KOPT-K1 (cell line): ENCODE measurements around the gene SLC38A10.

Experiments used
- H3K27ac ChIP-seq: fragments of 200-600 bp; sonication (generic); 2 replicates; pipeline ENCODE4 v1.5.1; 2016; ENCODE audit warnings: antibody characterized with exemption, mild to moderate bottlenecking, low read depth, low read length; ENCODE audit not compliant: poor library complexity, severe bottlenecking
- H3K36me3 ChIP-seq: fragments of 200-600 bp; sonication (generic); 2 replicates; pipeline ENCODE4 v1.5.1; 2017; ENCODE audit warnings: antibody characterized with exemption, mild to moderate bottlenecking, low read length, moderate library complexity; ENCODE audit not compliant: insufficient read depth
- H3K9me3 ChIP-seq: fragments of 200-600 bp; sonication (generic); 2 replicates; pipeline ENCODE4 v1.5.1; 2017; ENCODE audit warnings: antibody characterized with exemption, low read length, mild to moderate bottlenecking; ENCODE audit not compliant: insufficient read depth, poor library complexity, severe bottlenecking

SLC38A10 gene

DNA sequence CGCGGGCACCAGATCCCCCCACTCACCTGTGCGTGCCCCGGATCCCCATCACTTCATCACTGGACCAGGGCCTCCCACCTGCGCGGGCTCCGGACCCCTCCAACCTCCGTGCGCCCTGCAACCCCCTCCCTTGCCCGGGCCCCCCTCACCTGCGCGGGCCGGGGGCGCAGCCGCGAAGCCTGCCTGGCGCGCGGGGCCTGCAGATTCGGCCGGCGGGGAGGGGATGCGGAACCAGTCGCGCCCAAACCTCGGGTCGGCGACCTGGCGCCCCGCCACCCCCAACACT is 72.5 kb downstream of the SLC38A10 start:
- Histone ChIP-seq H3K27ac (peak overlapping the region; percentile 47), H3K36me3 (peaks cover 25% of the 10 kb centered on the region), H3K9me3 (no peaks in the 10 kb centered on the region)

DNA sequence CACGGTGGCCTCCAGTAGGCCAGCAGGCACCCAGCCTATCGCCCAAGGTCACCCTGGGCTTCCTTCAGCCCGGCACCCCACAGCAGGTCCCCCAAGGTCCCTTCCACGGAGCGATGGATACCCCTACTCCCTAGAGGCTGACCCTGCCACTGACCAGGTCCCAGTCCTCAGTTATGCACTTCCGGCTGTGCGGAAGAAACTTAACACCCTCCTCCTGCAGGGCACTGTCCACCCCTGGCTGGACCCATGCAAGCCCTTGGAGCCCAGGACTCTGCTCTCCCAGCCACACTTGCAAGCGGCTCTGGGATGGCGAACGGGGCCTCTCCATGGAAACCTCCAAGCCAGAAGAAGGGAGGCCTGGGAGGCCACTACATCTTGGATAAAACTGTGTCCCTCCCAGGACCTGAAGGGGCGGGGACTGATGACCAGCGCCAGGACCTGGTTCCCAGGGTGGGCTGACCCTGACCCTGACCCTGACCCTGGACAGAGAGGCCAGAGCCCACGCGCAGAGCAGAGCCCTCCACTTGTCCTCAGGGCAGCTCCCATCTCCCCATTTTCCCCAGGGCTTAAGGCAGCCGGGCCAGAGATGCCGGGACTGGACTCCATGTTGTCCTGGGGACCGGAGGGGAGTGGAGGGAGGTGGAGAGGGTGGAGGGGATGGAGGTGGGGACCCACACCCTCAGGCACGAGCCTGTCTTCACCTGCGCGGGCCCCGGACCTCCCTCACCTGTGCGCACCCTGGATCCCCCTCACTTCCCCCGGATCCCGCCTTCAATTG is 73.1 kb downstream of the SLC38A10 start:
- H3K27ac ChIP-seq, result peak overlapping the region; percentile 47
- H3K9me3 ChIP-seq, result no peaks in the 10 kb centered on the region
- H3K36me3 ChIP-seq, result peaks cover 31% of the 10 kb centered on the region

GRCh38 chr17:81221371-81221841 is 73.7 kb downstream of the SLC38A10 start:
- Histone ChIP-seq H3K9me3 (no peaks in the 10 kb centered on the region), H3K27ac (no peak overlapping the region), H3K36me3 (peaks cover 37% of the 10 kb centered on the region)

DNA sequence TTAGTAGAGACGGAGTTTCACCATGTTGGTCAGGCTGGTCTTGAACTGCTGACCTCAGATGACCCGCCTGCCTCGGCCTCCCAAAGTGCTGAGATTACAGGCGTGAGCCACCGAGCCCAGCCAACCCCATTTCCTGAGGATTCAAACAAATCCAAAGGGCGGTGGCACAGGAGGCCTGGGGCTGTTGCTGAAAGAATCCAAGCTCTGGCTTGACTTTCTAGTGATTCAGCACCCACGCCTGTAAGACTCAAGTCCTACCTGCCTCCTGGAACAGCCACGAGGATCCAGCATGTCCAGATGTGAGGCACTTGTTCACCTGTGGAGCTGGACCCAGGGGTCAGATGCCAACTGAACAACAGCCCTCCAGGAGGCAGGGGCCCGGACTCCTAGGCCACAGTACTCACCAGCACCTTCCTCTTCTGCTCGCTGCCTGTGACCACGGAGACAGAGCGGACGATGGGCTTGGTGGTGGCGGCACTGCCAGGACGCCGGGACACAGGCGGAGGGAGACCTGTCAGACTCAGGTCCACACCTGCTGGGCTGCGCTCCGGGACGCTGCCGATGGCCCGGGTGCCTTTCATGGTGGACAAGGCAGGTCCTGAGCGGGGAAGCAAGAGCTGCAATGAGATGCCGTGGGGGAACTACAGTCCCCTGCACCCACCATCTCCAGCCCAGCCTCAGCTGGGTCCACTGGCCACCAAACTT is 75.5 kb downstream of the SLC38A10 start:
- no peak overlapping the region for H3K27ac ChIP-seq

GRCh38 chr17:81218991-81219390 is 76.1 kb downstream of the SLC38A10 start:
- Histone ChIP-seq H3K36me3 (peaks cover 39% of the 10 kb centered on the region), H3K9me3 (no peaks in the 10 kb centered on the region), H3K27ac (no peak overlapping the region)

More for the DNA sequence above, 75.5 kb downstream of the SLC38A10 start:
- Histone ChIP-seq H3K36me3 (peaks cover 39% of the 10 kb centered on the region), H3K9me3 (no peaks in the 10 kb centered on the region)

DNA sequence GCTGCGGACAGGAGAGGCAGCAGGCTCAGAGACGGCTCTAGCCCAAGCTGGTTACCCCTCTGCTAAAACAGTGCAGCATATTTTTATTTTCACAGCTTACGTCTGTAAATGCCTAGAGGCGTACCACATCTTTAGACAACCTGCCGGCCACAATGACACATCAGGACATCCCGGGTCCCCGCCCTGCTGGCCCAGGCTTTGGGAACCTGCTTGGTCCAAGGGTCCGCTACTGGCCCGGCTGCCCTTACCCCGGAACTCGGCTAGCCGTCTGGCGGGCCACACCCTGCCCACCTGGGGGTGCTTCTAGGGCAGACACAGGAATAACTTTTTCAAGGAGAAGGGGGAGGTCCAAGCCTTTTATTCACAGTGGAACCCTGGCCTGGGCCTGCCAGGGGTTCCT is 76.6 kb downstream of the SLC38A10 start:
- Histone ChIP-seq H3K9me3 (no peaks in the 10 kb centered on the region), H3K36me3 (peaks cover 39% of the 10 kb centered on the region), H3K27ac (no peak overlapping the region)

DNA sequence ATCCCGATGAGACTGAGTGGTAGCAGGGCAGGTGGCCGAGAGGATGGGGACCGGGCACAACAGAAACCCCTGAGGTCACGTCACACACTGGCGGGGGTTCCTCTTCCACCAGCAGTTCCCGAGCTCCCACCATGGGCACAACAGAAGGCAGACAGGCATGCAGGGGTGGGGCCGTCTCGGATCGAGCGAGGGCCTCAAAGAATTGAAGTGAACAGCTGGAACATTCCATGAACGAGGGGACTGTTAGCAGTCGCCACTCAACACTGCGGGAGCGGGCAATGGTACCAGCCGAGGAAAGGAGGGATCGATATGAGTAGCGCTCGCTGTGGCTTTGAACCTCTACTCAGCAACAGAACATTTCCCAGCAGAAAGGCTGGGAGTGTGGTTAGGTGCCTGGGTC is 77.6 kb downstream of the SLC38A10 start:
- Histone ChIP-seq H3K9me3 (no peaks in the 10 kb centered on the region), H3K36me3 (peaks cover 39% of the 10 kb centered on the region), H3K27ac (no peak overlapping the region)

- Histone ChIP-seq H3K27ac (no peak overlapping the region), H3K36me3 (peaks cover 28% of the 10 kb centered on the region), H3K9me3 (no peaks in the 10 kb centered on the region)
These were observed 81.1 kb downstream of the SLC38A10 start for GRCh38 chr17:81213978-81214377.

DNA sequence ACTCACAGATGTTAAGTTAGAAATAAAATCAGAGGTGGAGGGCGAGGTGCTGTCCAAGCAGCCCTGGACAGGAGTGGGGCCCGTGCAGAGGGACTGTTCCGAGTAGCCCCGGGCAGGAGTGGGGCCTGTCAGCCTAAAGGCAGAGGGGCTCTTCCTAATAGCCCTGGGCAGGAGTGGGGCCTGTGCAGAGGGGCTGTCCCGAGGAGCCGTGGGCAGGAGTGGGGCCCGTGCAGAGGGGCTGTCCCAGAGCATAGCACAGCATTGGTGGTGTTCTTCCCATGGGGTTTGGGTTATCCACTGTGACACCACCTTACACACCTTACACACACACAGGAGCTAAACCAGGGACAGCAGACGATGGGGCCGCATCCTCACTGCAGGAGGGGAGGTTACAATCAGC is 82.7 kb downstream of the SLC38A10 start:
- Histone ChIP-seq H3K36me3 (peaks cover 20% of the 10 kb centered on the region; the same call in 1 of the 2 replicates), H3K9me3 (no peaks in the 10 kb centered on the region), H3K27ac (no peak overlapping the region)

DNA sequence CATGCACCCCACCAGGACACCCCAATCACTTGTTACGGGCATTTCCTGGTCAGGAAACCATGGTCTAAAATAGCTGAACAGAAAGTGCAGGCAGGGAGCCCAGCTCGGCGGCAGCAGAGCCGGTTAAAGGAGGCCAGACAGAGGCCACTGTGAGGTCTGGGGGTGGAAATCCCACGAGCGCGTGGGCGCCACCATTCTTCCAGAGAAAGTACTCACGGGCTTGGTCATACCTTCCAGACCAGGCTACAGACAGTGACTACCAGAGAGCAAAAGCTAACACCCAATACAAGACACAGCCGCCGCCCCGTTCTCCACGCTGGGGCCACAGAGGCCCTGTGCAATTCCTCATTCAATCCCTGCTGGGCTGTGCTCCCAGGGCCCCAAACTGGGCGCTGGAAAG is 84.2 kb downstream of the SLC38A10 start:
- Histone ChIP-seq H3K9me3 (no peaks in the 10 kb centered on the region), H3K36me3 (peaks cover 22% of the 10 kb centered on the region), H3K27ac (no peak overlapping the region)

- H3K27ac ChIP-seq, result no peak overlapping the region
- H3K9me3 ChIP-seq, result no peaks in the 10 kb centered on the region
- peaks cover 25% of the 10 kb centered on the region for H3K36me3 ChIP-seq
These were observed 84.6 kb downstream of the SLC38A10 start for GRCh38 chr17:81210466-81210865.

DNA sequence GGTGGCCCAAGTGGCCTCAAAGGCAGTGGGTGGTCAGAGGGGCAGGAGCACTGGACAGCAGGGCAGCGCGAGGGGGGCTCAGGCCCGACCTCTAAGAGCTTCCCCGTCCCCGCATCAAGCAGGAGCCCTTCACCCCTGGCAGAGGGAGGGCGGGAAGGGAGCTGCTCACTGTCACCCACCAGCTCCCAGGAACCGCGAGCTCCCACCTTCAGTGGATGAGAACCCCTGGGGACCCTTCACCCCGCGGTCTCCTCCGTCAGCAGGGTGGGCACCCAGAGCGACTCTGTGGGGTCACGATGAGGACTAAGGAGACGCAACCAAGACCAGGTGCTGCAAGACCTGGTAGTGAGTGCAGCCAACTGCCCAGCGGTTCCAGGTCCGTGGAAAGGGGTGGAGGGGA is 86.0 kb downstream of the SLC38A10 start:
- Histone ChIP-seq H3K27ac (no peak overlapping the region), H3K9me3 (no peaks in the 10 kb centered on the region), H3K36me3 (peaks cover 34% of the 10 kb centered on the region)

DNA sequence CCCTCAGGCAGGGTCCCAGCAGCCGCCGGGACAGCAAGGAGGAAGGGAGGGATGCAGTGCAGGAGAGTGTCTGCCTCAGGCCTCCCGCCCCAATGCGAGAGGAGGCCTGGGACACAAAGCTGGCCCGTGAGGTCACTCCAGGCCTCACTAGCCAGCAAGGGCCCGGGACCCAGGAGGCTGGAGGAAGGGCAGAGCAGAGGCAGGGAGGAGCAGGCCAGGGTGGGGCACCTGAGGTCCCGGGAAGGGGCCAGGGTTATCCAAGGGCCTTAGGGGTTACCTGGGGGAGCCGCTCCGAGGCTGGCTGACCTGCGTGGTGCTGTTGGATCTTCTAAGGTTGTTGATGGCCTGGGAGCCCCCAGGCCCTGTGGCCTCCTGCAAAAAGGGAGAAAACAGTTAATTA is 86.5 kb downstream of the SLC38A10 start:
- no peak overlapping the region for H3K27ac ChIP-seq
- H3K9me3 ChIP-seq, result no peaks in the 10 kb centered on the region
- peaks cover 39% of the 10 kb centered on the region for H3K36me3 ChIP-seq

DNA sequence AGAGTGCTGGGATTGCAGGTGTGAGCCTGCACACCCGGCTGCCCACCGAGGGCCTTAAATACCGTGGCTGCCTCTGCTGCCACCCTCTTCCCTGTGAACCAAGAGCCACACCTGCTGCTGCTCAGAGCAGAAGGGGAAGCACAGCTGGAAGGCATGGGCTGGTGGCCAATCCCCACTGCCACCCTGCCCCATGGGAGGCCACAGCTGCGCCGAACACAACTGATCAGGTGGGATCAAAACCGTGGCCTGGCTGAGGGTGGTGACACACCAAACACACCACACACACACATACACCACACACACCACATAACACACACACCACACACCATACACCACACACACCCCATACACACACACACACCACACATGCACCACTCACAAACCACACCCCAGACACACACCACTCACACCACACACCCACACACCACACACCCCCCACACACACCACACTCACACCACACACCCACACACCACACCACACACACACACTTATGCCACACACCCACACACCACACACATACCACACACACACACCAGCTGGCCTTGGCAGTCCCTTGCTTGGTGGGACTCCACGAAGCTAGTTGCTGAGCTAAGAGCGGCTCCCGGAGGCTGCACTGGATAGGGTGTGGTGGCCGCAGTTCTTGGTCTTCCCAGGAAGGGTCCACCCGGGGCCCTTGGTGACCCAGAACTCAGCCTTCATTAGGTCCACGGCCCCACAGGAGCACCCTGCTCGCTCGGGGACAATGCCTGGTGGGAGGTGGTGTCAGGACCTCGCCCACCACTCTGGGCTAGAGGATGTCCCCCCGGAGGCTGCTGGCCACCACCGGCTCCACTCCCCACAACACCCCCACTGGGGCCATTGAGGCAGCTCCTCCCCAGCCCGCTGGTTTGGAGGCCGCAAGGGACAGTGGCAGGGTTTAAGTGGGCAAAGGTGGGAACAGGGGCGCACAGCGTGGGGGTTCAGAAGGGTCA is 87.2 kb downstream of the SLC38A10 start:
- no peaks in the 10 kb centered on the region for H3K9me3 ChIP-seq
- H3K27ac ChIP-seq, result no peak overlapping the region
- peaks cover 47% of the 10 kb centered on the region for H3K36me3 ChIP-seq

DNA sequence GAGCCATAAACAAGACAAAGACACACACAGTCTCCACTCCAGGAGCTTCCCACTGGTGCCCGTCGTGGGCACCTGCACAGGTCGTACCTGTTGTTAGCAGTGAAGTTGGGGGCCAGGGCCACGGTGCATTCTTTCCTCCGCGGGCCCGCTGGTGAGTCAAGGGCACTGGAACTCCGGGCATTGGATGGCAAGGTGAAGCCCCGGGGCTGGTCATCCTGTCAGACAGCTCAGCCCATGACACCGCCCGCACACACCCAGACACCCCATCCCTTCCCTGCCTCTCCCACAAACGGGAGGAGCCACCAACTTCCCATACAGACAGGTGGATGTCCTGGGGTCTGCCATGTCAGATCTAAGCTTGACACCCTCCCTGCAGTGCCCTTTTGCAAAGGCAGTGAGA is 88.5 kb downstream of the SLC38A10 start:
- H3K36me3 ChIP-seq, result peaks cover 52% of the 10 kb centered on the region
- no peaks in the 10 kb centered on the region for H3K9me3 ChIP-seq
- H3K27ac ChIP-seq, result no peak overlapping the region
